Measurements from ENCODE around the gene HEPN1.
"Not testable (repeated sequence)": the region's sequence is repeated elsewhere in the genome, so short reads cannot be mapped to it uniquely, and the experiment has no call there.

The HEPN1 gene

DNA sequence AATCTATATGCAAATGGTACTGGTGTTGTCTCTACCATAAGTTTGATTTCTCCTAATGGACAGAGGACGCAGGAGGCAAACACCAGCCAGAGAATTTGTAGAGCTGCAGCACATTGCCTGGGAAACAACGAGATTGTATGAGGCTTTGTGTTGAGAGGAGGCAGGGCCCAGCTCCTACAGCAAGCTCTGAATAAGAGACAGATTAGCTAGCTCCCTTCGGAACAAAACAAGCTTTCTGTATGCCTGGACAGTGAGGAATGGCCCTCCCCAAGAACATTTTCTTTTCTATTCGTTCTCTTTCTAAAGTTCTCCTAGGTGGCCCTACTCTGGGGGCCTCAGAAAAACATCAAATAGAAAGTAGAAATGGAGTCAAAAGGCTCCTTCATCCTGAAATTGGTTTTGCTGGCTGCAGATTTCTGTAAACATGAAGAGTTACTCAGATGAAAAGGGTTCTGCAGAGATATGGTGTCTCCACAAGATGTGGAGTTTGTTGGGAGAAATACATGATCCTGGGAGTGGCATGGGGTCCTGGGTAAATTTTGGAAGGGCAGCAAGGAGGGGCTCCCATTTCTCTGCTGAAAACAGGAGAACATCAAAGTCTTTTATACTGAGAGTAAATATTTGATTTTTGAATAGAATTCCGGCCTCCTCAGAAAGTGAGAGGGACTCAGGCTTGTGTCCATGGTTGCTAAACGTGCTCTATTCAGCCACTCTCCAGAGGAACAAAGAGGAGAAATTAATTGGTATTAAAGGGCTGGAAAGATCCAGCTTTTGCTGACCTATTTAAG is 23.6 kb downstream of the HEPN1 start:
- DNase-seq (ENCODE audit: low read depth in 2 of 2) = no peak

DNA sequence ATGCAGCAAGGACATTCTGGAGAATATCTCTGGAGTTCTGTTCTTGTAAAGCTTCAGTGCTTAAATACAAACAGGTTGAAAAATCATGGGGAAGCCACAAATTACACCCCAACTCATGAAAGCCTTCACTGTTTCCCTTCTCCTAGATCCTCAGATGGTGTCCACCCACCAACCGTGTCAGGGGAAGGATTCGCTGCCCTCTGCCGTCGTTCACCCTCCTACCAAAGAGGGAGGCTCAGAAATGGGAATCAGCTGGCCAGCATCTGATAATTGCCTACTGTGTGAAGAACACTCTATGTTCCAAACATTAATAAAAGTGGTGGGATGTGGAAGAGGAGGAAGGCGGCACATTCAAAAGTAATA is 24.2 kb downstream of the HEPN1 start:
- no peak for DNase-seq (ENCODE audit: low read depth in 2 of 2)

DNA sequence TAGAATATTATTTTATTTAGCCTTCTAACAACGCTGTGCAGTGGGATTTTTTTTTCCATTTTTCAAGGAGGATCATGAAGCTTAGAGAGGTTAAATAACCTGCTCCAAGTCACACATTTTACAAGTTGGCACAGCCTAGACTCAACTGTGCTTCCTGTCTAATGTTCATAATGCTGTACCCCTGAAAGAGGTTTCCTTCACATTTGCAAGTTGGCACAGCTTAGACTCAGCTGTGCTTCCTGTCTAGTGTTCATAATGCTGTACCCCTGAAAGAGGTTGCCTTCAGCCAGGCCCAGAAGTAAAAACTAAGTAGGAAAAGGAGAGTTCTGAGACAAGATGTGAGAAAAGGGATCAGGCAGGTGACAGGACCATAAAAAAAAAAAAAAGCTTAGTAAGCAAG is 24.7 kb downstream of the HEPN1 start:
- no peak for DNase-seq (ENCODE audit: low read depth in 2 of 2)

DNA sequence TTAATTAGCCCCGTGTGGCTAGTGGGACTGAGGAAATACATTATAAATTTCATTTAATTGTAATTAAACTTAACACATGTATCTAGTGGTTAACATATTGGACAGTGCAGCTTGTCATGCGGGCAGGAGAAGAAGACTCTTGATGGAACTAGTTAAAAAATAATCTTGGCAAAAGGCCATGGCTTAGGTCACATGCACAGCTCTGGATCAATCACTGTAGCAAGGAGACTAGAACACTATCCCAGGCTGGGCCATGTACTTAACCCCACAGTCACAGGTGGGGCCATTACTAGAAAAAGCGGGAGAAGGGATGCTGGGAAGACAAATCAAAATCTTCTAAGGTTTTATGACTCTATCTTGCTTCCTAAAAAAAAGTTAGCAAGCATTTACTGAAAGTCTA is 25.5 kb downstream of the HEPN1 start:
- no peak for DNase-seq (ENCODE audit: low read depth in 2 of 2)

DNA sequence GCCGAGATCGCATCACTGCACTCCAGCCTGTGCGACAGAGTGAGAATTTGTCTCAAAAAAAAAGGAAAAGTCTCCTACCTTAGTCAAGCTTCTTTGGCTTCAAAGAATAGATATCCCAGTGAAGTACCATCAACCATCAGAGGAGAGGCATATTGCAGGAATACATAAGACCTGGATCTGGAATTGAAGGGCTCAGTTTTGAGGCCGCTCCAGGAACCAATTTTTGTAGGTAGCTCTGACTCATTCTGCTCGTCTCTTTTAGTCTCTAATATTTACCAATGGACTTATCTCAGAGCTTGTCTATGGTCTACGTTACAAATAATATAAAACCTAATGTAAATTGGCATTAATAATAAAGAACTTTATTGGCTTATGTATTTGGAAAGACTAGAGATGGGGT is 26.8 kb downstream of the HEPN1 start:
- DNase-seq (ENCODE audit: low read depth in 2 of 2) = no peak

DNA sequence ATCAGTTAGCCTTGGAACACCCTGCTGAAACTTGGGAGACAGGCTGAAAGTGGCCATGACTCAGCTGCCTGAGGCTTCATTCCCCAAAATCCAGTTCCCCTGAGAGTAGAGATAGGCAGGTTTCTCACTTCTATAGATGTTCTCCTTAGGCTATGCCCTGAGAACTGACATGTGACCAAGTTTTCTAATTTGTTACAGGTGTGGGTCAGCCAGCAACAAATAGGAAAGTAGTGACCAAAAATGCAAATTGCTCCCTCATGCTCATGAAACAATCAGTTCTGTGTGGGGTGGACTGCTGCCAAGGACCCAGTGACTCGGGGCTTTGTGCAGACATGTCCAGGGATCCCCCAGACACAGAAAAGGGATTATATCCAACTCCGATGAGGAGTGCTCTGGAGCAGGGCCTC is 27.7 kb downstream of the HEPN1 start:
- DNase-seq (ENCODE audit: low read depth in 2 of 2) = no peak

DNA sequence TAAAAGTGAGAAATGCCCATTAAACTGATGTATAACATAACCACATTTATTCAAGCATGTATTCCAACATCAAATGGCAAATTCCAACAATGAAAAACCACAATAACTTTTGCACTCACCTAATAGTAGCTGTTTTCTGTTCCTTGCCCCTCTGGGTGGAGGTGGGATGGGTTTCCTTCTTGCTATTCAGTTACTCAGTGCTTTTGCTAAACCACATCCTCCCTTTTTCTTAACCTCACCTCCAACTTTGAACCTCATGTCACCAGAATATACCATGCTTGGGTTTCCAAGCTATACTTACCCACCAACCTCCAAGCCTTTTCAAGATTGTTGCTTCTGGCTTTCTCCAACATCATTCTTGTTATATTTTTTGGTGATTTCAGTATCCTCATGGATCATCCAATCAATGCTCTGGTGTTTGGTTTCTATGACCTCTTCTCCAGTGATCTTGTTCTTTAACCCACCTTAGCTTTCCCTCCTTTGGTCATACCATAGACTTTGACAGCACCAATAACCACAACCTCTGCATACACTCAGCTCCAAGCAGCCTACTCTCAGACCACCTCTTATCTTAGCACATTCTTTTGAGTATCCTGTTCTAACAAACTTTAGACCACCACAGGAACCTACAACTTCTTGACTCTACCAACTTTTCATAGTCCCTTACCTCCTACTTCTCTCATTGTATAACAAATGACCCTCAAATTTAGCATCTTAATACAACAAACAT is 31.7 kb downstream of the HEPN1 start:
- no peak for DNase-seq (ENCODE audit: low read depth in 2 of 2)

DNA sequence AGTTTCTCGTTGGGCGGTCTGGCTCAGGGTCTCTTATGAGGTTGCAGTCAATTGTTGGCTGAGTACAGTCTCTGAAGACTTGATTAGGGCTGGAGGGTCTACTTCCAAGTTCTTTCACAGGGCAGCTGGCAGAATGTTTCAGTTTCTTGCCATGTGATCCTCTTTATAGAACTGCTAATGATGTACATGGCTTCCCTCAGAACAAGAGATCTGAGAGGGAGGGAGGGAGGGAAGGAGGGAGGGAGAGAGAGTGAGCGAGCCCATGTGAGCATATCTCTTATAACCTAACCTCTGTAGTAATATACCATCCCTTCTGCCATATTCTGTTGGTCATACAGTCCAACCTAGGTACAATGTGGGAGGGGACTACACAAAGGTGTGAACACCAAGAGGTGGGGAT is 32.3 kb downstream of the HEPN1 start:
- DNase-seq (ENCODE audit: low read depth in 2 of 2) = no peak

DNA sequence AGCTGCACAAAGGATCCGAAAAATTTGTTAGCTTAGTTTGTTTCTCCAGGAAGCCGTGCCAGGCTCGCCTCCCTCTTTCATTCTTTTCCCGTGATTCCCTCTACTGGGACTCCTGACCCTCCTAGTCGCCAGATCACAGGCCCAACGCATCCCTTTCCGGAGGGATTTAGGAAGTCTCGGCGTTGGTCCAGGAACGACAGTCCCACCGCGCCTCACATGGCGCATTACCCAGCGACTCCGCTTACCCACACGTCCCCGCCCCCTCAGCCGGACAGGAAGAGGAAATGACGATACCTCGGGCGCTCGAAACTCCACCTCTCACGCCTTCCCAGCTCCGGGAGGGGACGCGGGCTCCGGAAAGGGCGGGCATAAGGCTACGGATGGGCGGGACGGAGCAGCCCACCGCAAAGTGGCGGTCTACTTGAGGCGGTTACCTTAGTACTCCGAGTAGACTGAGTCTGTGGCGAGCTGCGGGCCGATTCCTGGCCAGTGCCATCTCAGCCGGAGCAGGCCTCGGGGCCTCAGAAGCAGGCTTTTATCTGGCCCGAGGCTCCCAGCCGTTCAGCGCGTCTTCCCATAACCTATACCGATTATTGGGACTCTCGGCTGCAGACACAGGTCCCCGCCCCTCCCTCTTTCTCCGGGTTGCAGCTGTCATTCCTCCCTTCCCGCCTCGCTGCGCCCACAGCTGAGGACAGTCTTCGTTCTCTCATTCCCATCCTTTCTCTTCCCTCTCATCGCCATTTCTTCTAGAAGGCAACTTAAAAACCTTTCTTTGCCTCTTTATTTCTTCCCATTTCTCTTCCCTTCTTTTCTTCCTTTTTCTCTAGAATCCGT is 34.9 kb downstream of the HEPN1 start, which contains the start of gene CCDC15:
CCDC15 (plus strand) TSS at position 450 of the 837 bp plus-strand sequence. CDS start 531 bp downstream, outside the sequence.
- DNase-seq (ENCODE audit: low read depth in 2 of 2) = peak; percentile 91 to 97

DNA sequence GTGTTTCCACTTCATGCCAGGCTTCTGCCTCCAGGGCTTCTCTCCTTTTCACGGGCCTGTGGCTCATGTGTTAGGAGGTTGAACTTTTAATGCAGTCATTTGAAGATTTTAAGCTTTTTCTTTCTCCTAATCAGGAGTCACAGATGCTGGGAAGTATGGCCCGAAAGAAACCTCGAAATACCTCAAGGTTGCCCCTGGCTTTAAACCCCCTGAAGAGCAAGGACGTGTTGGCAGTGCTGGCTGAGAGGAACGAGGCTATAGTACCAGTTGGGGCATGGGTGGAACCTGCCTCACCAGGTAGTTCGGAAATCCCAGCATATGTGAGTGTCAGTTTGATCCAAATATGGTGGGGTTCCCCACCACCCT is 35.5 kb downstream of the HEPN1 start:
- DNase-seq (ENCODE audit: low read depth in 2 of 2) = no peak

DNA sequence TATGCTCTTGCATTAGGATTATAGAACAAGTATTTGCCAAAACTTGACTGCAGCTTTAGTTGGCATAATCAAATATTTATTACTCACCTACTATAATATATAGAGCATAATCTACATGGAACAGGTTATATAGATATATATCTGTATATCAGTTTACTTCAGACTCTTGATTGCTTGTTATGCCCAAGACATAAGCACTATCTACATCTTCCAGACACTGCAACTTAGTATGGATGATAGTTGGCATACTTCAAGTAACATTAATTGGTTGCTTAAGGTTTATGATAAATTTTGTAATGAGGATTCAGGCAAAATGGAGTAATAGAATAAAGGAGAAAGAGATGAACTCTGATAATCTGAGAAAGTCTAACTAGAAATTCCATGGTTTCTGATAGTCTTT is 36.0 kb downstream of the HEPN1 start:
- no peak for DNase-seq (ENCODE audit: low read depth in 2 of 2)

DNA sequence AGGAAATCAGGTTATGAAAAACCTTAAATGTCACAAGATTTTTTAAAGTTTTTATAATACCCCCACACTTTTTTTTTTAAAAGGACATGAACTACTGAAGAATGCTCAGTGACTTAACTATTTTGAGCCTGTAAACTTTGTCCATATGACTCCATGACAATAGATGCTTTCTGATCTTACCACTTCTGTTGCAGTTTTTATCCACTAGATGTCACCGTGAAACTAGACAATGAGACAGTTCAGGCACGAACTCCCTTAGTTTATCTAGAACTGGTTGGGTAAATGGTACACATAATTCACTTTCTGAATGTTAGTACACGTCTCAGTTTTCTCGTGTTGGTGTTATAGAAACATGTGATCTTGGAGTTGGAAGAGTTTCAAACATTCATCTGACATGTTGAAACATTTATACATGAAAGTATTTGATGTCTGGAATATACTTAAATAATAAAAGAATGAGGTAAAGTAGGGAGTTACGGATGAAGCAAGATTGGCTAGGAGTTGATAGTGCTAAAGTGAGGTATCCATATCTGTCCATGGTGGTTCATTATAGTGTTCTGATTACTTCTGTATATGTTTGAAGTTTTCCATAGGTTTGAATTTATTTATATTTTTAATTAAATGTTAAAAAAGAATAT is 43.0 kb downstream of the HEPN1 start:
- DNase-seq (ENCODE audit: low read depth in 2 of 2) = no peak

DNA sequence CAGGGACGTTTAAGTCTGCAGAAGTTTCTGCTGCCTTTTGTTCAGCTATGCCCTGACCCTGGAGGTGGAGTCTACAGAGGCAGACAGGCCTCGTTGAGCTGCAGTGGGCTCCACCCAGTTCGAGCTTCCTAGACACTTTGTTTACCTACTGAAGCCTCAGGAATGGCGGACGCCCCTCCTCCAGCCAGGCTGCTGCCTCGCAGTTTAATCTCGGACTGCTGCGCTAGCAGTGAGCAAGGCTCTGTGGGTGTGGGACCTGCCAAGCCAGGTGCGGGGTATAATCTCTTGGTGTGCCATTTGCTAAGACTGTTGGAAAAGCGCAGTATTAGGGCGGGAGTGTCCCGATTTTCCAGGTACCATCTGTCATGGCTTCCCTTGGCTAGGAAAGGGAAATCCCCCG is 49.1 kb downstream of the HEPN1 start:
- DNase-seq (ENCODE audit: low read depth in 2 of 2) = not testable (repeated sequence)

All from stimulated activated CD4-positive, alpha-beta T cell treated with anti-CD3 and anti-CD28 coated beads, Interleukin-4, amount 100 ng/mL, for 48 hours (primary cell).